Epithelial cell of esophagus (primary cell): Measurements from ENCODE around the gene C9.
"Not testable (repeated sequence)": the region's sequence is repeated elsewhere in the genome, so short reads cannot be mapped to it uniquely, and the experiment has no call there.

Source experiments
- DNase-seq: peaks from one replicate; pipeline ENCODE4 v3.0.0; 2010; ENCODE audit warnings: low read depth
- H3K4me3 ChIP-seq: 2 replicates; pipeline ENCODE4 v1.5.1; 2011; ENCODE audit warnings: mild to moderate bottlenecking, low read length, control low read depth
- CTCF ChIP-seq: IDR thresholded peaks from 2 replicates; pipeline ENCODE4 v1.5.1; 2011; ENCODE audit warnings: low read depth, mild to moderate bottlenecking, low read length, control low read depth, inconsistent platforms; ENCODE audit not compliant: insufficient read depth; ENCODE audit errors: missing control alignments

C9 gene

GRCh38 chr5:39253196-39253595 lies 111.1 kb downstream of the C9 start:
- TF ChIP-seq CTCF, result no peak
- no peak overlapping the region for H3K4me3 ChIP-seq
- DNase-seq, result peak; percentile 51

- peak; percentile 62 for DNase-seq
- no peak for TF ChIP-seq CTCF
- H3K4me3 ChIP-seq, result no peak overlapping the region
These were observed 114.6 kb downstream of the C9 start for GRCh38 chr5:39249564-39250274.

- DNase-seq, result no peak
- no peak for TF ChIP-seq CTCF
- no peak overlapping the region for H3K4me3 ChIP-seq
These were observed 115.2 kb downstream of the C9 start for GRCh38 chr5:39249069-39249468.

GRCh38 chr5:39240750-39241149 lies 123.5 kb downstream of the C9 start:
- no peak for DNase-seq
- no peak for TF ChIP-seq CTCF
- no peak overlapping the region for H3K4me3 ChIP-seq

- DNase-seq, result no peak
- no peak for TF ChIP-seq CTCF
- no peak overlapping the region for H3K4me3 ChIP-seq
These were observed 125.8 kb downstream of the C9 start for GRCh38 chr5:39238366-39239105.

- no peak for TF ChIP-seq CTCF
- no peak for DNase-seq
- no peak overlapping the region for H3K4me3 ChIP-seq
These were observed 127.6 kb downstream of the C9 start for GRCh38 chr5:39236718-39237117.

GRCh38 chr5:39235648-39236047 lies 128.6 kb downstream of the C9 start:
- no peak overlapping the region for H3K4me3 ChIP-seq
- no peak for DNase-seq
- no peak for TF ChIP-seq CTCF

- not testable (repeated sequence) for DNase-seq, H3K4me3 ChIP-seq
These were observed 129.8 kb downstream of the C9 start for GRCh38 chr5:39234494-39234893.
